K562 (cell line): Measurements from ENCODE around the gene MIDN. TPM values are rescaled to one million over a fixed set of nuclear protein-coding genes. Genes with fewer than 3 reads are reported as not detected.

Source experiments
- ATAC-seq: fragments of 200-7000 bp; cut with Tn5 transposase; 3 replicates; pipeline ENCODE4 v1.9.1; 2020; ENCODE audit warnings: moderate library complexity
- BruUV-seq: library from RNA; stranded (reverse); fragments of 400-500 nt; replicated peaks from 2 replicates; lab custom pipeline; 2021; lab: Mats Ljungman, UMichigan
- CTCF ChIA-PET: fragments of 300-600 bp; formaldehyde crosslinking; extraction: SDS; loops from one replicate; lab custom pipeline; 2021; ENCODE audit warnings: low intra/inter-chr PET ratio; lab: Yijun Ruan, JAX
- POLR2A ChIA-PET: fragments of 300-600, 350-650 bp; sonication (Branson Sonifier 250); formaldehyde crosslinking; extraction: SDS; loops from one replicate; lab custom pipeline; 2021; ENCODE audit warnings: antibody characterized with exemption, inconsistent platforms; lab: Yijun Ruan, JAX
- DNase-seq, 4 experiments: peaks; one replicate each; pipeline versions ENCODE4 v3.0.0 to v3.0.0-alpha.2; 2011 to 2018; ENCODE audit warnings: low spot score in 3 of 4, mixed read lengths in 3 of 4; ENCODE audit errors: extremely low read depth in 1 of 4
- FAIRE-seq: peaks from 2 replicates; lab custom pipeline; 2011; peaks lifted over from hg19 to GRCh38; lab: Jason Lieb, UNC
- H2AFZ ChIP-seq: 2 replicates; pipeline ENCODE4 v1.6.0; 2011; ENCODE audit warnings: low read depth, low read length, control low read depth, inconsistent platforms
- H3K27ac ChIP-seq: fragments of 200-600 bp; 3 replicates; pipeline ENCODE4 v1.8.0; 2011; ENCODE audit warnings: low read depth, mild to moderate bottlenecking, control low read depth, inconsistent platforms, low read length, moderate library complexity, mixed read lengths; ENCODE audit errors: extremely low read depth
- H3K27me3 ChIP-seq, 2 experiments: fragments of 300-600 bp in 1 of 2; 2 replicates in 1 of 2; 3 replicates in 1 of 2; pipeline versions ENCODE4 v1.6.0 to v1.8.0; 2011; ENCODE audit warnings: inconsistent platforms in 2 of 2, low read length in 2 of 2, mild to moderate bottlenecking in 1 of 2, mixed read lengths in 1 of 2, moderate library complexity in 1 of 2; ENCODE audit not compliant: control insufficient read depth in 2 of 2, insufficient read depth in 2 of 2
- H3K36me3 ChIP-seq: fragments of 300-600 bp; 3 replicates; pipeline ENCODE4 v1.8.0; 2011; ENCODE audit warnings: mild to moderate bottlenecking, low read length, inconsistent platforms; ENCODE audit not compliant: control insufficient read depth, insufficient read depth
- H3K4me1 ChIP-seq, 2 experiments: fragments of 200-600 bp in 1 of 2; replicated peaks in 1 of 2; 2 replicates in 1 of 2; 3 replicates in 1 of 2; pipeline versions ENCODE4 v1.5.1 to v1.8.0; 2011; ENCODE audit warnings: inconsistent platforms in 2 of 2, low read length in 2 of 2, mild to moderate bottlenecking in 1 of 2, mixed read lengths in 1 of 2, moderate library complexity in 1 of 2; ENCODE audit not compliant: control insufficient read depth in 2 of 2, insufficient read depth in 2 of 2
- H3K4me2 ChIP-seq: 2 replicates; pipeline ENCODE4 v1.6.1; 2011; ENCODE audit warnings: low read length, control low read depth, inconsistent platforms, mixed read lengths; ENCODE audit not compliant: insufficient read depth
- H3K4me3 ChIP-seq: fragments of 200-600 bp; sonication (generic), shearing (Covaris generic); 2 replicates; pipeline ENCODE4 v1.5.1; 2016; ENCODE audit warnings: control low read depth, inconsistent platforms
- H3K79me2 ChIP-seq: fragments of 200-600 bp; 3 replicates; pipeline ENCODE4 v1.8.0; 2011; ENCODE audit warnings: low read length, inconsistent platforms; ENCODE audit not compliant: control insufficient read depth, insufficient read depth
- H3K9ac ChIP-seq, 2 experiments: 2 replicates each; pipeline versions ENCODE4 v1.6.0 to v1.6.1; 2011; ENCODE audit warnings: low read depth in 2 of 2, low read length in 2 of 2, control low read depth in 1 of 2, inconsistent platforms in 1 of 2, mild to moderate bottlenecking in 1 of 2, mixed read lengths in 1 of 2; ENCODE audit not compliant: insufficient read depth in 1 of 2
- H3K9me1 ChIP-seq: one replicate; pipeline ENCODE4 v1.6.0; 2011; ENCODE audit warnings: inconsistent platforms, mild to moderate bottlenecking, low read length, moderate library complexity; ENCODE audit not compliant: control insufficient read depth, insufficient read depth
- H3K9me3 ChIP-seq: replicated peaks from 2 replicates; pipeline ENCODE4 v1.5.1; 2011; ENCODE audit warnings: low read depth, low read length, inconsistent platforms; ENCODE audit not compliant: control insufficient read depth, insufficient read depth
- H4K20me1 ChIP-seq: replicated peaks from 2 replicates; pipeline ENCODE4 v1.6.1; 2011; ENCODE audit warnings: low read length, inconsistent platforms, mixed read lengths; ENCODE audit not compliant: control insufficient read depth, insufficient read depth
- ATF2 ChIP-seq: sonication (generic); formaldehyde crosslinking; IDR thresholded peaks from 2 replicates; pipeline ENCODE4 v1.8.1; 2022; ENCODE audit warnings: missing genetic modification reagents
- FIP1L1 ChIP-seq: fragments of 200-400 bp; formaldehyde crosslinking; IDR thresholded peaks from 2 replicates; pipeline ENCODE4 v1.6.1; 2018; ENCODE audit warnings: mild to moderate bottlenecking, low read depth, low read length; ENCODE audit not compliant: poor library complexity, severe bottlenecking
- HNRNPL ChIP-seq: fragments of 200-400 bp; formaldehyde crosslinking; IDR thresholded peaks from 2 replicates; pipeline ENCODE4 v1.6.1; 2017; ENCODE audit warnings: low read depth, mild to moderate bottlenecking, low read length
- POLR2AphosphoS5 ChIP-seq: IDR thresholded peaks from 2 replicates; pipeline ENCODE4 v1.6.1; 2011; ENCODE audit warnings: mild to moderate bottlenecking, low read depth, low read length, moderate library complexity; ENCODE audit not compliant: control insufficient read depth, insufficient read depth
- POLR2G ChIP-seq: fragments of 200-400 bp; formaldehyde crosslinking; IDR thresholded peaks from 2 replicates; pipeline ENCODE4 v1.6.1; 2017; ENCODE audit warnings: low read depth, mild to moderate bottlenecking, antibody characterized with exemption, low read length, moderate library complexity
- RBFOX2 ChIP-seq: fragments of 200-400 bp; formaldehyde crosslinking; IDR thresholded peaks from 2 replicates; pipeline ENCODE4 v1.6.1; 2017; ENCODE audit warnings: low read depth, mild to moderate bottlenecking, low read length, moderate library complexity
- RBM15 ChIP-seq: fragments of 200-400 bp; formaldehyde crosslinking; IDR thresholded peaks from 2 replicates; pipeline ENCODE4 v1.6.1; 2018; ENCODE audit warnings: mild to moderate bottlenecking, low read length, moderate library complexity; ENCODE audit not compliant: insufficient read depth
- RBM22 ChIP-seq: fragments of 200-400 bp; formaldehyde crosslinking; IDR thresholded peaks from 2 replicates; pipeline ENCODE4 v1.6.1; 2018; ENCODE audit warnings: low read length, low read depth; ENCODE audit not compliant: poor library complexity, severe bottlenecking
- SUPT5H ChIP-seq: fragments of 450-650 bp; IDR thresholded peaks from 2 replicates; pipeline ENCODE4 v1.6.1; 2016
- ZBTB9 ChIP-seq: fragments of 450-650 bp; formaldehyde crosslinking; IDR thresholded peaks from 2 replicates; pipeline ENCODE4 v1.4.0; 2020; ENCODE audit warnings: mild to moderate bottlenecking, moderate library complexity
- ZC3H11A ChIP-seq: IDR thresholded peaks from 2 replicates; pipeline ENCODE4 v1.6.1; 2012; ENCODE audit warnings: low read depth, low read length, improper control_type of control experiment
- ZNF764 ChIP-seq: fragments of 250-450 bp; sonication (Bioruptor Pico); IDR thresholded peaks from 2 replicates; pipeline ENCODE4 v1.4.0; 2020; ENCODE audit warnings: low read depth, mild to moderate bottlenecking, moderate library complexity
- WGBS: fragments of 100-300 bp; shearing (Covaris generic); methylation state at CpG from one replicate; pipeline ENCODE4 v1.1.6; 2016; ENCODE audit warnings: low coverage, mixed read lengths; ENCODE audit not compliant: insufficient coverage; ENCODE audit errors: missing lambda C conversion rate; 5-methylcytosine and 5-hydroxymethylcytosine counted together
- in situ Hi-C: fragments of 300-500 bp; cut with MboI; formaldehyde crosslinking; loops from 4 replicates; pipeline ENCODE4 v1.15.0; 2018; ENCODE audit warnings: inconsistent platforms, mixed read lengths
- intact Hi-C: fragments of 100-400 bp; cut with micrococcal nuclease; formaldehyde crosslinking; loops from 2 replicates; pipeline ENCODE4 v1.14.2; 2022
- polyA plus RNA-seq, 8 experiments: library from polyadenylated mRNA; depleted of rRNA in 4 of 8; stranded (reverse) in 5 of 8; unstranded in 3 of 8; fragments of >200 nt; fragmentation: Nextera tagmentation in 2 of 8; fragmentation: Illumina TruSeq in 1 of 8; extraction: Ambion mirVana in 2 of 8; extraction: Trizol in 1 of 8; gene quantifications; 2 replicates each; pipeline versions ENCODE4 v1.2.1 to v1.2.3, GENCODE V29; 2011 to 2014; ENCODE audit warnings: inconsistent platforms in 1 of 8, missing spikeins in 1 of 8
- total RNA-seq, 7 experiments: library from RNA; depleted of rRNA in 6 of 7; stranded (reverse); fragments of >200 nt in 6 of 7; fragmentation: Illumina TruSeq in 2 of 7; extraction: Trizol in 2 of 7; gene quantifications; 2 replicates each; pipeline versions ENCODE4 v1.2.1 to v1.2.3, GENCODE V29; 2011 to 2021; ENCODE audit warnings: low replicate concordance in 1 of 7
- TF ChIP-seq, protein P1 (sequence below): sonication (generic); formaldehyde crosslinking; IDR thresholded peaks from 2 replicates; pipeline ENCODE4 v1.8.1; 2023; ENCODE audit warnings: mild to moderate bottlenecking, missing genetic modification reagents

Gene MIDN
- total and polyA plus RNA-seq, 9 of the 15 experiments (the other 6 are each of a cell fraction or from before 2014, with no cell fraction given) = 0.17 to 120 (median 10.1) TPM

DNA sequence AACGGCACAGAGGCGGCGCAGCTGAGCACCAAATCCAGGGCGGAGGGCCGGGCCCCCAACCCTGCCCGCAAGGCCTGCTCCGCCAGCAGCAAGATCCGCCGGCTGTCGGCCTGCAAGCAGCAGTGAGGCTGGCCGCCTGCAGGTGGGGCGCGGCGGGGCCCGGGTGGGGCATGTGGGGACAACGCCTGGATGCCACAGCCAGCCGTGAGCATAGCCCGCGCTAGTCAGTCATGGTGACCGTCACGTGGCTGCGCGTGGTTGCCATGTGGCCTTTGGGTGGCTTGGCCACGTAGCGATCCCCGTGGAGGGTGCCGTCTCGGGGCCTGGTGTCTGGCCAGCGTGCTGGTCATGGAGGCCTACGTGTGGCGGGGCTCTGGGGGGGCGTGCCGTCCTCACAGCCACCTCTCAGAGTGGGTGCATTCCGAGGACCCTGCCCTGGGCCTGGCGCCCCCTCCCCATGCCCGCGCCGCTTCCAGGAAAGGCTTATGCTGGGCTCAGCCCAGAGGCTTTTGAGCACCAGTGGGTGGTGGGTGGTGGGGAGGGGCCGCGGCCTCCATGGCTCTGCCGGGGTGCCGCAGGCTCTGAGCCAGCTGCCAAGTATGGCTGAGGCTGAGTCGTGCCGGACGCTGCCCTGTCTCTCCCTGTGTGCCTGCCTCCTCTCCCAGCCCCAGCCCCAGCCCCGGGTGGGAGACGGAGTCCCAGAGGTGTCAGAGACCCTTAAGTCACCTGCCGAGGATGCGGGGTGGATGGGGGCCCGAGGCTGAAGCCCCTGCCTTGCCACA, 21.7 kb upstream of the MIDN start:
- CTCF ChIA-PET = no interaction called here
- intact Hi-C loops = no loop called here
- Histone ChIP-seq H2AFZ (no peak overlapping the region), H3K36me3 (peaks cover 65% of the 10 kb centered on the region; the same call in 2 of the 3 replicates), H3K9me1 (no peaks in the 10 kb centered on the region), H3K79me2 (peaks cover 15% of the 10 kb centered on the region), H3K4me3 (no peak overlapping the region), H4K20me1 (no peaks in the 10 kb centered on the region)
- no TSS peak for BruUV-seq
- TF ChIP-seq RBM15 (no peak), POLR2AphosphoS5 (0 out of 2 replicates have a peak, but pooled peaks have one; percentile 8), HNRNPL (peak; percentile 31; the same call in 1 of the 2 replicates), ATF2 (no peak), RBM22 (peak; percentile 72), ZNF764 (CRISPR knock-in tag) (no peak), RBFOX2 (peak; percentile 10; the same call in 1 of the 2 replicates), ZBTB9 (CRISPR knock-in tag) (peak; percentile 95), POLR2G (peak; percentile 13), ZC3H11A (no peak), SUPT5H (0 out of 2 replicates have a peak, but pooled peaks have one; percentile 34), FIP1L1 (peak; percentile 38)
- TF ChIP-seq, protein P1, sequence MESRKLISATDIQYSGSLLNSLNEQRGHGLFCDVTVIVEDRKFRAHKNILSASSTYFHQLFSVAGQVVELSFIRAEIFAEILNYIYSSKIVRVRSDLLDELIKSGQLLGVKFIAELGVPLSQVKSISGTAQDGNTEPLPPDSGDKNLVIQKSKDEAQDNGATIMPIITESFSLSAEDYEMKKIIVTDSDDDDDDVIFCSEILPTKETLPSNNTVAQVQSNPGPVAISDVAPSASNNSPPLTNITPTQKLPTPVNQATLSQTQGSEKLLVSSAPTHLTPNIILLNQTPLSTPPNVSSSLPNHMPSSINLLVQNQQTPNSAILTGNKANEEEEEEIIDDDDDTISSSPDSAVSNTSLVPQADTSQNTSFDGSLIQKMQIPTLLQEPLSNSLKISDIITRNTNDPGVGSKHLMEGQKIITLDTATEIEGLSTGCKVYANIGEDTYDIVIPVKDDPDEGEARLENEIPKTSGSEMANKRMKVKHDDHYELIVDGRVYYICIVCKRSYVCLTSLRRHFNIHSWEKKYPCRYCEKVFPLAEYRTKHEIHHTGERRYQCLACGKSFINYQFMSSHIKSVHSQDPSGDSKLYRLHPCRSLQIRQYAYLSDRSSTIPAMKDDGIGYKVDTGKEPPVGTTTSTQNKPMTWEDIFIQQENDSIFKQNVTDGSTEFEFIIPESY (CRISPR knock-in tag) = peak; percentile 97
- TF ChIP-seq, all 486 proteins: peak for 9
- in situ Hi-C loops = loop anchor here (25.0 kb wide), 1 partner anchor 464 kb away; the partner anchor contains the start of gene MISP
- POLR2A ChIA-PET = interaction anchor here (1.5 kb wide), 1 partner anchor 10 kb away, joined by 9 read pairs; no protein-coding TSS in a partner anchor
- Histone ChIP-seq H3K9me3 (no peaks in the 10 kb centered on the region; the same call in 1 of the 2 replicates), H3K9ac (no peak overlapping the region), H3K4me1 (peaks cover 0 to 63% of the 10 kb centered on the region in 2 experiments; a peak in 2 of 5 replicates), H3K27ac (no peak overlapping the region), H3K4me2 (no peak overlapping the region), H3K27me3 (no peaks in the 10 kb centered on the region)
- DNase-seq (no peak), FAIRE-seq (no peak), ATAC-seq (no peak)
- 98% methylated on average over 31 of the region's 50 CpGs for WGBS
